ENCODE results near the gene BACH2. TPM values are rescaled to one million over a fixed set of nuclear protein-coding genes. Genes with fewer than 3 reads are reported as not detected.

BACH2 gene
- polyA plus RNA-seq, 1 of the 3 experiments (the other 2 are of a cell fraction), result 0.46 TPM

- TF ChIP-seq FOXM1 (IDR thresholded peaks at IDR 0.05; ENCODE audit: low read depth) (no peak), PBX3 (IDR thresholded peaks at IDR 0.05) (peak; percentile 90), IRF3 (IDR thresholded peaks at IDR 0.05; ENCODE audit: low read depth, low read length) (no peak), SMC3 (IDR thresholded peaks at IDR 0.05; ENCODE audit: low read depth, low read length) (no peak), EP300 (IDR thresholded peaks at IDR 0.05; ENCODE audit: borderline replicate concordance in 1 of 2, low read depth in 1 of 2, low read length in 1 of 2) (peak; percentile 6 to 22; a peak in 1 of 4 replicates), MXI1 (IDR thresholded peaks at IDR 0.05; ENCODE audit: low read depth, low read length) (no peak), RAD21 (IDR thresholded peaks at IDR 0.05; ENCODE audit: low read length) (no peak; the same call in 1 of the 2 replicates), TAF1 (IDR thresholded peaks at IDR 0.05; ENCODE audit: borderline replicate concordance, low read depth, low read length) (no peak), CHD2 (IDR thresholded peaks at IDR 0.05; ENCODE audit: low read length, partially characterized antibody) (no peak), FOSL2 (IDR thresholded peaks at IDR 0.05; ENCODE audit: borderline replicate concordance, low read depth) (peak; percentile 80; the same call in 1 of the 2 replicates), MEF2A (IDR thresholded peaks at IDR 0.05; ENCODE audit: borderline replicate concordance, low read depth) (peak; percentile 83; the same call in 1 of the 2 replicates), SIN3A (IDR thresholded peaks at IDR 0.05; ENCODE audit: borderline replicate concordance, low read depth, low read length) (peak; percentile 43; the same call in 1 of the 2 replicates), EZH2phosphoT487 (IDR thresholded peaks at IDR 0.05; ENCODE audit: borderline replicate concordance, low read depth) (no peak), GATA2 (CRISPR knock-in tag; IDR thresholded peaks at IDR 0.05) (no peak), TCF12 (IDR thresholded peaks at IDR 0.05) (peak; percentile 76; the same call in 1 of the 2 replicates), ZBTB33 (IDR thresholded peaks at IDR 0.05; ENCODE audit: borderline replicate concordance, low read depth) (no peak), JUND (IDR thresholded peaks at IDR 0.05) (peak; percentile 81), RFX5 (IDR thresholded peaks at IDR 0.05; ENCODE audit: low read length) (no peak), YY1 (IDR thresholded peaks at IDR 0.05; ENCODE audit: low read depth) (no peak), CTCF (IDR thresholded peaks at IDR 0.05) (no peak), GABPA (IDR thresholded peaks at IDR 0.05; ENCODE audit: low read depth) (no peak), TEAD4 (IDR thresholded peaks at IDR 0.05; ENCODE audit: borderline replicate concordance, insufficient read depth) (no peak), MAX (IDR thresholded peaks at IDR 0.05; ENCODE audit: low read depth) (peak; percentile 49; the same call in 1 of the 2 replicates), FOXJ3 (CRISPR knock-in tag; IDR thresholded peaks at IDR 0.05) (no peak), RXRA (IDR thresholded peaks at IDR 0.05; ENCODE audit: borderline replicate concordance, low read depth) (peak; percentile 46; the same call in 1 of the 2 replicates), NRF1 (IDR thresholded peaks at IDR 0.05; ENCODE audit: low read depth, low read length) (no peak)
These were observed 10.8 kb downstream of the BACH2 start (continued) for GRCh38 chr6:90285611-90286381.

Data from SK-N-SH (cell line).